ENCODE data around the gene FUT8. TPM values are rescaled to one million over a fixed set of nuclear protein-coding genes. Genes with fewer than 3 reads are reported as not detected.

FUT8 gene
- total RNA-seq, 1 experiment from 2014 or later: 11.8 TPM

DNA sequence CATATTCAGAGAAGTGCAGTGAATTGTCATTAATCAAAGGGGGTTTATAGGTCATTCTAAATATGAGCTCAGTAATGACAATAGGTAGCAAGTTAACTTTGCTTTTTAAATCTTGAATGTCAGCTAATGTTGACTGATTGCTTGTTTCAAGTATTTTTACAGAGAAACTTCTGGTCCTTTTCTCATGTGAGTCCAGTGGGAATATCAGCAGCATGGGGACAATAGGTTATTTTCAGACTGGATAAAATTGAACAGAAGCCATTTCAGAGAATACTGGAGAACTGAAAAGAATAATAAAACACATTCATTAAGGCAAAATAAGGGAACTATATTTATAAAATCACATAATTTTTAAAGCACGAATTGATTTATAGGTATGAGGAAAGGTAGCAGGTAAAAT lies 78.7 kb downstream of the FUT8 start:
- H3K27me3 Mint-ChIP-seq (ENCODE audit: insufficient read depth, unreplicated experiment): no peaks in the 10 kb centered on the region
- no peak overlapping the region for H3K4me3 Mint-ChIP-seq (ENCODE audit: unreplicated experiment)
- TF ChIP-seq, protein P1, sequence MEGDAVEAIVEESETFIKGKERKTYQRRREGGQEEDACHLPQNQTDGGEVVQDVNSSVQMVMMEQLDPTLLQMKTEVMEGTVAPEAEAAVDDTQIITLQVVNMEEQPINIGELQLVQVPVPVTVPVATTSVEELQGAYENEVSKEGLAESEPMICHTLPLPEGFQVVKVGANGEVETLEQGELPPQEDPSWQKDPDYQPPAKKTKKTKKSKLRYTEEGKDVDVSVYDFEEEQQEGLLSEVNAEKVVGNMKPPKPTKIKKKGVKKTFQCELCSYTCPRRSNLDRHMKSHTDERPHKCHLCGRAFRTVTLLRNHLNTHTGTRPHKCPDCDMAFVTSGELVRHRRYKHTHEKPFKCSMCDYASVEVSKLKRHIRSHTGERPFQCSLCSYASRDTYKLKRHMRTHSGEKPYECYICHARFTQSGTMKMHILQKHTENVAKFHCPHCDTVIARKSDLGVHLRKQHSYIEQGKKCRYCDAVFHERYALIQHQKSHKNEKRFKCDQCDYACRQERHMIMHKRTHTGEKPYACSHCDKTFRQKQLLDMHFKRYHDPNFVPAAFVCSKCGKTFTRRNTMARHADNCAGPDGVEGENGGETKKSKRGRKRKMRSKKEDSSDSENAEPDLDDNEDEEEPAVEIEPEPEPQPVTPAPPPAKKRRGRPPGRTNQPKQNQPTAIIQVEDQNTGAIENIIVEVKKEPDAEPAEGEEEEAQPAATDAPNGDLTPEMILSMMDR (IDR thresholded peaks at IDR 0.05; ENCODE audit: unreplicated experiment): no peak
- no peak overlapping the region for H3K27ac Mint-ChIP-seq (ENCODE audit: low read depth, unreplicated experiment)
- H3K4me1 Mint-ChIP-seq (ENCODE audit: insufficient read depth, unreplicated experiment): no peaks in the 10 kb centered on the region
- BruUV-seq (replicated peaks): no TSS peak
- CTCF ChIA-PET: interaction anchor here (0.7 kb wide), 1 partner anchor 106 kb away, joined by 3 read pairs; no protein-coding TSS in a partner anchor
- no peaks in the 10 kb centered on the region for H3K9me3 Mint-ChIP-seq (ENCODE audit: unreplicated experiment)
- intact Hi-C loops (cut with micrococcal nuclease): no loop called here
- peaks cover 2% of the 10 kb centered on the region for H3K36me3 Mint-ChIP-seq (ENCODE audit: insufficient read depth, unreplicated experiment)
- DNase-seq (ENCODE audit: unreplicated experiment): no peak
- POLR2A ChIA-PET: interaction anchor here (0.6 kb wide), 1 partner anchor 36 kb away, joined by 3 read pairs; no protein-coding TSS in a partner anchor

DNA sequence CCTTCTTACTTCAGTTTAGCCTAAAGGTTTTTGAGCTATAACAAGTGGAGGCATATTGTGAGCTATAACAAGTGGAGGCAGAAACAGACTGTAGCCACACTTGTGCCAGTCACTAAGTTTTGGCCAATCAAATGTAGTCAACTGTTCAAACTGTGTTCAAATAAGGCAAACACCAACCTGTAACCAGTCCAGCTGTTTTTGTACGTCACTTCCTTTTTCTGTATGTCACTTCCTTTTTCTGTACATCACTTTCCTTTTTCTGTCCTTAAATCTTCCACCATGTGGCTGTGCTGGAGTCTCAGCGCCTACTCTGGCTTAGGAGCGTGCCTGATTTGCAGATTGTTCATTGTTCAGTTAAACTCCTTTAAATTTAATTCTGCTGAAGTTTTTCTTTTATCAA lies 79.7 kb downstream of the FUT8 start:
- H3K36me3 Mint-ChIP-seq (ENCODE audit: insufficient read depth, unreplicated experiment): peaks cover 7% of the 10 kb centered on the region
- no TSS peak for BruUV-seq (replicated peaks)
- intact Hi-C loops (cut with micrococcal nuclease): no loop called here
- CTCF ChIA-PET: interaction anchor here (0.5 to 1.1 kb wide), 4 partner anchors 15 to 1256 kb away, joined by 3 read pairs; no protein-coding TSS in a partner anchor
- H3K4me3 Mint-ChIP-seq (ENCODE audit: unreplicated experiment): no peak overlapping the region
- H3K9me3 Mint-ChIP-seq (ENCODE audit: unreplicated experiment): no peaks in the 10 kb centered on the region
- TF ChIP-seq, protein P1 (IDR thresholded peaks at IDR 0.05; ENCODE audit: unreplicated experiment): no peak
- DNase-seq (ENCODE audit: unreplicated experiment): no peak
- POLR2A ChIA-PET: no interaction called here
- no peaks in the 10 kb centered on the region for H3K27me3 Mint-ChIP-seq (ENCODE audit: insufficient read depth, unreplicated experiment)
- no peak overlapping the region for H3K27ac Mint-ChIP-seq (ENCODE audit: low read depth, unreplicated experiment)
- H3K4me1 Mint-ChIP-seq (ENCODE audit: insufficient read depth, unreplicated experiment): no peaks in the 10 kb centered on the region

DNA sequence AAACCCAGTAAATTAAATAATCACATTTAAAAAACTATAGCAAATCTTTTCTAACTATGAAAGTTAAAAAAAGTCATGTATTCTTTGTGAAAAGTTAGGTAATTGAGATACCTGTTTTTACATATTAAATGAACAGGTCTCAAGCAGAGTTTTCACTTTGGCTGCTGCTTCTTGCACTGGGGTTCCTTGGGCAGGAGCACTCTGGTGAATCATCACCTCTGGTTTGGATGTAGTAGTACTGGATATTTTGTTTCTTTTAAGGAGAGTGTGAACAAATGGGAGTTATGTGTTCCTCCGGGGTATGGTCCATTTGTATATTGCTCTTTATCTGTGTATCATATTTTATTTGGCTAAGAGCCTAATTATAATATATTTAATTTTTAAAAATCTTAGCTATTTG lies 82.7 kb downstream of the FUT8 start:
- ChIA-PET POLR2A (no interaction called here), CTCF (interaction anchor here (1.0 kb wide), 1 partner anchor 464 kb away, joined by 3 read pairs; no protein-coding TSS in a partner anchor)
- no peaks in the 10 kb centered on the region for H3K27me3 Mint-ChIP-seq (ENCODE audit: insufficient read depth, unreplicated experiment)
- TF ChIP-seq, protein P1 (IDR thresholded peaks at IDR 0.05; ENCODE audit: unreplicated experiment): no peak
- DNase-seq (ENCODE audit: unreplicated experiment): peak; percentile 17
- H3K36me3 Mint-ChIP-seq (ENCODE audit: insufficient read depth, unreplicated experiment): peaks cover 7% of the 10 kb centered on the region
- no peaks in the 10 kb centered on the region for H3K4me1 Mint-ChIP-seq (ENCODE audit: insufficient read depth, unreplicated experiment)
- no TSS peak for BruUV-seq (replicated peaks)
- intact Hi-C loops (cut with micrococcal nuclease): no loop called here
- H3K27ac Mint-ChIP-seq (ENCODE audit: low read depth, unreplicated experiment): no peak overlapping the region
- H3K9me3 Mint-ChIP-seq (ENCODE audit: unreplicated experiment): no peaks in the 10 kb centered on the region
- no peak overlapping the region for H3K4me3 Mint-ChIP-seq (ENCODE audit: unreplicated experiment)

DNA sequence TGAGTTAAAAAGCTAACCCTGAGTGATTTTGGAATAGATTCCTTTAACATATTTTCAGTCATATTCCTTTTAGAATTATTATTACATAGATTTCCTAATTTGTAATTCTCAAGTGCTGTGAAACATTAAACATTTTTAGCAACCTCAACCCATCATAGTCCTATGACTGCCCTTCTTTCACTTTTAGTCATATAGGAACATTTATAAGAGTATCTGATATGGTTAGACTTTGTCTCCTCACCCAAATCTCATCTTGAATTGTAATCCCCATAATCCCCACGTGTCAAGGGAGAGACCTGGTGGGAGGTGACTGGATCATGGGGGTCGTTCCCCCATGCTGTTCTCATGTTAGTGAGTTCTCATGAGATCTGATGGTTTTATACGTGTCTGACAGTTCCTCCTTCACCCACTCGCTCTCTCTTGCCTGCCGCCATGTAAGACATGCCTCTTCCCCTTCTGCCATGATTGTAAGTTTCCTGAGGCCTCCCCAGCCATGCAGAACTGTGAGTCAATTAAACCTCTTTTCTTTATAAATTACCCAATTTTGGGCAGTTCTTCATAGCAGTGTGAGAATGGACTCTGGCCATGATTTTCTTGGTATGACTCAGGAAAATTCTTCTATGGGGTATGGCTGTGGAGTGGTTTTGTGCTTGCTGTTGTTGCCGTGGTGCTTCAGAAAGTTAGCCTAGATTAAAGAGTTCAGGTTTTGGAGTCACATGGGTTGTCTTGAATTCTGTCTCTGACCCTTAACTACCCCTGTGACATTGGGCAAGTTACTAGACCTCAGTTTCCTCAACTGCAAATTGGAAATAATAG lies 83.9 kb downstream of the FUT8 start:
- ChIA-PET CTCF (no interaction called here), POLR2A (no interaction called here)
- no peak for DNase-seq (ENCODE audit: unreplicated experiment)
- BruUV-seq (replicated peaks): no TSS peak
- Mint-ChIP-seq H3K27ac (ENCODE audit: low read depth, unreplicated experiment) (no peak overlapping the region), H3K36me3 (ENCODE audit: insufficient read depth, unreplicated experiment) (peaks cover 7% of the 10 kb centered on the region), H3K9me3 (ENCODE audit: unreplicated experiment) (no peaks in the 10 kb centered on the region), H3K27me3 (ENCODE audit: insufficient read depth, unreplicated experiment) (no peaks in the 10 kb centered on the region), H3K4me3 (ENCODE audit: unreplicated experiment) (no peak overlapping the region), H3K4me1 (ENCODE audit: insufficient read depth, unreplicated experiment) (no peaks in the 10 kb centered on the region)
- TF ChIP-seq, protein P1 (IDR thresholded peaks at IDR 0.05; ENCODE audit: unreplicated experiment): no peak
- intact Hi-C loops (cut with micrococcal nuclease): no loop called here

All from MCF 10A (cell line).